HEK293 (cell line): Measurements from ENCODE around the gene DAND5.
A peak's percentile ranks its signal among the peaks of the same experiment; 100 is the strongest.

Source experiments
- CTCF ChIA-PET: fragments of 350-600 bp; formaldehyde crosslinking; extraction: SDS; loops from one replicate; lab custom pipeline; 2021; ENCODE audit warnings: antibody characterized with exemption; lab: Yijun Ruan, JAX
- POLR2A ChIA-PET: fragments of 300-600 bp; formaldehyde crosslinking; extraction: SDS; loops from one replicate; lab custom pipeline; 2020; ENCODE audit warnings: antibody characterized with exemption, inconsistent platforms; lab: Yijun Ruan, JAX
- H3K27ac ChIP-seq: fragments of 200-500 bp; sonication (Bioruptor generic); 2 replicates; pipeline ENCODE4 v1.5.1; 2014; ENCODE audit warnings: low read depth, low read length, control low read depth, inconsistent platforms; ENCODE audit errors: extremely low read depth
- H3K36me3 ChIP-seq, 2 experiments: fragments of 200-500 bp in 1 of 2; sonication (Bioruptor generic) in 1 of 2; 1 replicate in 1 of 2; 2 replicates in 1 of 2; pipeline ENCODE4 v1.5.1; 2014 to 2017; ENCODE audit warnings: inconsistent platforms in 2 of 2, low read length in 2 of 2; ENCODE audit not compliant: control insufficient read depth in 2 of 2, insufficient read depth in 1 of 2
- H3K4me1 ChIP-seq: fragments of 200-500 bp; sonication (Bioruptor generic); 2 replicates; pipeline ENCODE4 v1.5.1; 2014; ENCODE audit warnings: mild to moderate bottlenecking, low read length, inconsistent platforms; ENCODE audit not compliant: control insufficient read depth, insufficient read depth
- H3K4me3 ChIP-seq: 2 replicates; pipeline ENCODE4 v1.5.1; 2011; ENCODE audit warnings: low read depth, mild to moderate bottlenecking, control low read depth, low read length, moderate library complexity
- H3K9me3 ChIP-seq: fragments of 200-500 bp; sonication (Bioruptor generic); 2 replicates; pipeline ENCODE4 v1.5.1; 2014; ENCODE audit warnings: low read depth, low read length, inconsistent platforms; ENCODE audit not compliant: control insufficient read depth, insufficient read depth
- GLIS1 ChIP-seq: fragments of 450-650 bp; formaldehyde crosslinking; IDR thresholded peaks from 2 replicates; pipeline ENCODE4 v1.5.1; 2016; ENCODE audit warnings: missing biosample characterization, missing genetic modification characterization
- KLF9 ChIP-seq: fragments of 450-650 bp; formaldehyde crosslinking; IDR thresholded peaks from 2 replicates; pipeline ENCODE4 v1.5.1; 2016; ENCODE audit warnings: missing biosample characterization, missing genetic modification characterization, low read depth
- ZFP41 ChIP-seq: fragments of 450-650 bp; formaldehyde crosslinking; IDR thresholded peaks from 2 replicates; pipeline ENCODE4 v1.5.1; 2016; ENCODE audit warnings: missing biosample characterization, missing genetic modification characterization, borderline replicate concordance
- ZIC2 ChIP-seq: fragments of 450-650 bp; formaldehyde crosslinking; IDR thresholded peaks from 2 replicates; pipeline ENCODE4 v1.5.1; 2016; ENCODE audit warnings: missing biosample characterization, missing genetic modification characterization
- ZNF302 ChIP-seq: fragments of 450-650 bp; formaldehyde crosslinking; IDR thresholded peaks from 2 replicates; pipeline ENCODE4 v1.5.1; 2016; ENCODE audit warnings: missing biosample characterization, missing genetic modification characterization, low read depth
- ZNF350 ChIP-seq: fragments of 450-650 bp; formaldehyde crosslinking; IDR thresholded peaks from 2 replicates; pipeline ENCODE4 v1.5.0; 2017; ENCODE audit warnings: missing biosample characterization, mild to moderate bottlenecking, missing genetic modification characterization
- ZNF366 ChIP-seq: fragments of 450-650 bp; formaldehyde crosslinking; conservative IDR thresholded peaks from 2 replicates; pipeline ENCODE4 v1.5.1; 2016; ENCODE audit warnings: missing biosample characterization, missing genetic modification characterization
- ZNF514 ChIP-seq: fragments of 450-650 bp; formaldehyde crosslinking; IDR thresholded peaks from 2 replicates; pipeline ENCODE4 v1.5.1; 2016; ENCODE audit warnings: missing biosample characterization, missing genetic modification characterization
- ZNF660 ChIP-seq: fragments of 450-650 bp; IDR thresholded peaks from 2 replicates; pipeline ENCODE4 v1.5.1; 2018; ENCODE audit warnings: missing biosample characterization, mild to moderate bottlenecking, missing genetic modification characterization
- ZNF768 ChIP-seq: fragments of 450-650 bp; formaldehyde crosslinking; IDR thresholded peaks from 2 replicates; pipeline ENCODE4 v1.5.1; 2018; ENCODE audit warnings: missing biosample characterization, mild to moderate bottlenecking, missing genetic modification characterization
- TF ChIP-seq, protein P1 (sequence below): fragments of 450-650 bp; formaldehyde crosslinking; IDR thresholded peaks from 2 replicates; pipeline ENCODE4 v1.5.1; 2016; ENCODE audit warnings: missing biosample characterization, missing genetic modification characterization
- TF ChIP-seq, protein P2 (sequence below): fragments of 450-650 bp; formaldehyde crosslinking; IDR thresholded peaks from 2 replicates; pipeline ENCODE4 v1.5.1; 2017; ENCODE audit warnings: missing biosample characterization, missing genetic modification characterization
- TF ChIP-seq, protein P3 (sequence below): fragments of 450-650 bp; formaldehyde crosslinking; IDR thresholded peaks from 2 replicates; pipeline ENCODE4 v1.5.1; 2016; ENCODE audit warnings: missing biosample characterization, missing genetic modification characterization

The DAND5 gene

DNA sequence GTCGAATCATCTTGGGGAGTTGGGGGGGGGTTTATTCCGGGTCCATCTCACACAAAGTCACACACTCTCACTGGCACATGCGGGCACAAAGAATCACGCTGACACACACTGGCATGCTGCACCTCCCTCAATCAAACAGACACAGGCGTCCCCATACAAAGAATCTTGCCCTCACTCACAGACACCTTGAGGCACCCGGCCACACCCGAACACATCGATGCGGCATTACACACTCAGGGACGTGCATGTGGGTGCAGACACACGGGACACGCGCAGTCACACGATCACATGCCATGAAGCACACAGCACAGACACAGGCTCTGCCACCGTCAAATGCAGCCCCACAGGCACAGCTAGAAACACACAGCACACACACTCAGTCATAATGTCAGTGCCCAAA, 33.7 kb downstream of the DAND5 start (continued):
- TF ChIP-seq ZNF302 (tag by site-specific recombination) (no peak), ZNF366 (tag by site-specific recombination) (no peak)

DNA sequence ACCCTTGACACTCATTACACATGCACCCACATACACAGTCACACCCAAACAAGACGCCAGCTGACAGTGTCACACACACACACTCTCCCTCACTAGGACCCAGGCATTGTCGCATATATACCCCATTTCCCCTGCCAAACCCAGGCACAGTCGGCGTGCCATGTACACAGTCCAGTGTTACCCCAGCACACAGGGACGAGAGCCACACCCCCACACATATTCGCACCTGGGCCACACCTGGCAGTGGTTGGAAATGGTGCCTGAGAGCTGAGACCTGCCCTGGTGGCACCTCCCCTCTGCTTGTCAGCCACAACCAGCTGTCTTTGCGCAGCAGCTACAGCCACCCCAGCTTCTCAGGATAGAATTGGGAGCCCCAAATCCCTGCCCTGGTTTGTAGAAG, 34.9 kb downstream of the DAND5 start:
- Histone ChIP-seq H3K27ac (no peak overlapping the region), H3K36me3 (no peaks in the 10 kb centered on the region), H3K4me1 (no peaks in the 10 kb centered on the region), H3K9me3 (no peaks in the 10 kb centered on the region), H3K4me3 (no peak overlapping the region)
- POLR2A ChIA-PET: interaction anchor here (0.8 to 1.4 kb wide), 3 partner anchors 14 to 54 kb away, joined by 3 to 4 read pairs (median 3); no protein-coding TSS in a partner anchor
- TF ChIP-seq ZNF660: no peak
- TF ChIP-seq, protein P1, sequence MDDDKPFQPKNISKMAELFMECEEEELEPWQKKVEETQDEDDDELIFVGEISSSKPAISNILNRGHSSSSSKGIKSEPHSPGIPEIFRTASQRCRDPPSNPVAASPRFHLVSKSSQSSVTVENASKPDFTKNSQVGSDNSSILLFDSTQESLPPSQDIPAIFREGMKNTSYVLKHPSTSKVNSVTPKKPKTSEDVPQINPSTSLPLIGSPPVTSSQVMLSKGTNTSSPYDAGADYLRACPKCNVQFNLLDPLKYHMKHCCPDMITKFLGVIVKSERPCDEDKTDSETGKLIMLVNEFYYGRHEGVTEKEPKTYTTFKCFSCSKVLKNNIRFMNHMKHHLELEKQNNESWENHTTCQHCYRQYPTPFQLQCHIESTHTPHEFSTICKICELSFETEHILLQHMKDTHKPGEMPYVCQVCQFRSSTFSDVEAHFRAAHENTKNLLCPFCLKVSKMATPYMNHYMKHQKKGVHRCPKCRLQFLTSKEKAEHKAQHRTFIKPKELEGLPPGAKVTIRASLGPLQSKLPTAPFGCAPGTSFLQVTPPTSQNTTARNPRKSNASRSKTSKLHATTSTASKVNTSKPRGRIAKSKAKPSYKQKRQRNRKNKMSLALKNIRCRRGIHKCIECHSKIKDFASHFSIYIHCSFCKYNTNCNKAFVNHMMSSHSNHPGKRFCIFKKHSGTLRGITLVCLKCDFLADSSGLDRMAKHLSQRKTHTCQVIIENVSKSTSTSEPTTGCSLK (tag by site-specific recombination): no peak
- no peak for TF ChIP-seq ZFP41 (tag by site-specific recombination)
- CTCF ChIA-PET: interaction anchor here (0.7 to 8.5 kb wide), 6 partner anchors 20 to 90 kb away, joined by 3 to 56 read pairs (median 7); no protein-coding TSS in a partner anchor

DNA sequence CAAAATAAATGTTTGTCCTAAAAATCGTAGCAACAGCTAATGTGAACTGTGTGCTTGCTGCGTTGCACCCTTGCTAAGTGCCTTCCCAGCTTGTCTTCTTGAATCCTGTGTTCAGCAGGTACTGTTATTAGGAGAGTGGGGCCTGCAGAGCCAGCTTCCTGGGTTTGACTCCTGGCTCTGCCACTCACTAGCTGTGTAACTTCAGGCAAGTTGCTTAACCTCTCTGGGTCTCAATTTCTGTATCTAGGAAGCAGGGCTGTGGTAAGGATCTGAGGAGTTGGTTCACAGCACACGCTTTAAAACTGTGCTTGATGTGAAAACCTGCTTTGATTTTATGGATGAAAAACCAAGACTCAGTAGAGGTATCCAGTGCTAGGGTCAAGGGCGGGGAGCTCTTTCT, 35.9 kb downstream of the DAND5 start:
- H3K27ac ChIP-seq: no peak overlapping the region
- TF ChIP-seq ZNF768 (tag by site-specific recombination) (0 out of 2 replicates have a peak, but pooled peaks have one; percentile 54), ZNF514 (no peak), ZNF350 (tag by site-specific recombination) (no peak), GLIS1 (tag by site-specific recombination) (no peak), KLF9 (tag by site-specific recombination) (no peak)
- H3K36me3 ChIP-seq: no peaks in the 10 kb centered on the region
- no peaks in the 10 kb centered on the region for H3K9me3 ChIP-seq
- CTCF ChIA-PET: interaction anchor here (0.6 to 8.5 kb wide), 8 partner anchors 19 to 394 kb away, joined by 3 to 56 read pairs (median 4); partner anchors contain the start of genes ZNF490 and ZNF791
- no peak overlapping the region for H3K4me3 ChIP-seq
- POLR2A ChIA-PET: interaction anchor here (0.5 to 1.4 kb wide), 4 partner anchors 23 to 217 kb away, joined by 3 to 4 read pairs (median 3); no protein-coding TSS in a partner anchor
- H3K4me1 ChIP-seq: no peaks in the 10 kb centered on the region

DNA sequence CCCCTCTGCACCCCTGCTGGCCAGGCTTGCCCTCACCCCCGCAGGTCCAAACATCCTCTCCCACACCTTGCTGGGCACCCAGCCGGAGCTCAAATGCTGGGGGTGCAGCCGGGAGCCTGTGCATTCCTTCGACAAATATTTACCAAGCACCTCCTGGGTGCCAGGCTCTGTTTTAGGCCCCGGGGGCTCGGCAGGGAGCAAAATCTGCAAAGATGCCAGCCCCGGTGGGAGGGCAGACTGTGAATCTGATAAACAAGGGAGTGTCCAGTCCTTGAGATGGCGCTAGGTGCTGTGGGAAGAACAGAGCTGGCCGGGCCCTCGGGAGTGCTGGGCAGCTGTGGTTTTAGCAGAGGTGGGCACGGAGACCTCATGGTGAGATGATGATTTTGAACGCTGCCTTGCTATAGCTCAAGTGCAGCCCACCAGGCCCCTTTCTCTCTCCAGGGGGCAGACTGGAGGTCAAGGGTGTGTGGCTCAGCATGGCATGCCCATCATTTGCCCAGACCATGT, 36.5 kb downstream of the DAND5 start:
- Histone ChIP-seq H3K4me1 (no peaks in the 10 kb centered on the region), H3K27ac (no peak overlapping the region), H3K9me3 (no peaks in the 10 kb centered on the region), H3K4me3 (no peak overlapping the region), H3K36me3 (no peaks in the 10 kb centered on the region)
- CTCF ChIA-PET: interaction anchor here (0.6 to 8.5 kb wide), 11 partner anchors 19 to 262 kb away, joined by 3 to 56 read pairs (median 4); no protein-coding TSS in a partner anchor
- TF ChIP-seq ZIC2 (tag by site-specific recombination): peak; percentile 81
- no peak for TF ChIP-seq GLIS1 (tag by site-specific recombination)
- POLR2A ChIA-PET: interaction anchor here (1.4 kb wide), 2 partner anchors 22 to 56 kb away, joined by 3 to 4 read pairs; no protein-coding TSS in a partner anchor

DNA sequence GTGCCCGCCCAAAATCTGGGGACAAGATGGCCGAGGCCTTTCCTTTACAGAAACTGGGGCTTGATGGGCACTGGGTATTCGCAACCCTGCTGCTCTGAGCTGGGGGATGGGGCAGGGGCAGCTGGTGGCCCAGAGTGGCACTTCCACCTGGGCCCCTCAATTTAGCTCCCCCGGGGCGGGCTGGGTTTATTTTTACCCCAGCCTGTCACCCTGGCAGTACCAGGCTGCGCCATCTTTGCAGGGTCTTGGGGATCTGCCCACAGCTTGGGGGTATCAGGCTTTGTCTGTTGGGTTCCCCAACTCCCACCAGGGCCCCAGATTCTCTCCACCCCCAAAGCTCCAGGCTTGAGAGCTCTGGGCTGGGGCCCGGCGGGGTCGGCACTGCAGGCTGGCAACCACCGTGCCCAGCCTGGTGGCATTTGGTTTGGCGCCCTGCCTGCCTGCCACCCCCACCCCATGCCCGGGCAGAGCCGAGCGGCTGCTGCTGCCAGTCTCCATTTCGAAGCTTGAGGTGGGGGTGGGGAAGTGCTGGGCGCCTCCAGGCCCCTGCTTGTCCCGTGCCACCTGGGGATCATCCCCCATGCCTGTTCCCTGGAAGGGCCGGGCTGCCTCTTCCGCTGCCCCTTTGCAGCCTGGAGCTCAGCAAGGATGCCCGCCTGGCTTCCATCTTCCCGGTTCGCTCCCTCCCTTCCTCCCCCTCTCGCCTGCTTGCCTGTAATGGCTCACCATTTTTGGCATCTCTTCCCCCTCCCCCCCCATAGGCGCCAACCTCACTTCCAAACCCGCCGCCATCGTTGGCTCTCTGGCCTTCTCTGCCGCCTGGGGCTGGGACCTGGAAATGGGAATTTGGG, 37.3 kb downstream of the DAND5 start:
- CTCF ChIA-PET: interaction anchor here (0.6 to 8.5 kb wide), 12 partner anchors 18 to 1868 kb away, joined by 3 to 56 read pairs (median 4); no protein-coding TSS in a partner anchor
- Histone ChIP-seq H3K9me3 (no peaks in the 10 kb centered on the region), H3K27ac (no peak overlapping the region), H3K4me3 (no peak overlapping the region), H3K4me1 (no peaks in the 10 kb centered on the region), H3K36me3 (no peaks in the 10 kb centered on the region)
- POLR2A ChIA-PET: no interaction called here
- TF ChIP-seq, protein P2, sequence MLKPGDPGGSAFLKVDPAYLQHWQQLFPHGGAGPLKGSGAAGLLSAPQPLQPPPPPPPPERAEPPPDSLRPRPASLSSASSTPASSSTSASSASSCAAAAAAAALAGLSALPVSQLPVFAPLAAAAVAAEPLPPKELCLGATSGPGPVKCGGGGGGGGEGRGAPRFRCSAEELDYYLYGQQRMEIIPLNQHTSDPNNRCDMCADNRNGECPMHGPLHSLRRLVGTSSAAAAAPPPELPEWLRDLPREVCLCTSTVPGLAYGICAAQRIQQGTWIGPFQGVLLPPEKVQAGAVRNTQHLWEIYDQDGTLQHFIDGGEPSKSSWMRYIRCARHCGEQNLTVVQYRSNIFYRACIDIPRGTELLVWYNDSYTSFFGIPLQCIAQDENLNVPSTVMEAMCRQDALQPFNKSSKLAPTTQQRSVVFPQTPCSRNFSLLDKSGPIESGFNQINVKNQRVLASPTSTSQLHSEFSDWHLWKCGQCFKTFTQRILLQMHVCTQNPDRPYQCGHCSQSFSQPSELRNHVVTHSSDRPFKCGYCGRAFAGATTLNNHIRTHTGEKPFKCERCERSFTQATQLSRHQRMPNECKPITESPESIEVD (tag by site-specific recombination): no peak
- TF ChIP-seq, protein P3, sequence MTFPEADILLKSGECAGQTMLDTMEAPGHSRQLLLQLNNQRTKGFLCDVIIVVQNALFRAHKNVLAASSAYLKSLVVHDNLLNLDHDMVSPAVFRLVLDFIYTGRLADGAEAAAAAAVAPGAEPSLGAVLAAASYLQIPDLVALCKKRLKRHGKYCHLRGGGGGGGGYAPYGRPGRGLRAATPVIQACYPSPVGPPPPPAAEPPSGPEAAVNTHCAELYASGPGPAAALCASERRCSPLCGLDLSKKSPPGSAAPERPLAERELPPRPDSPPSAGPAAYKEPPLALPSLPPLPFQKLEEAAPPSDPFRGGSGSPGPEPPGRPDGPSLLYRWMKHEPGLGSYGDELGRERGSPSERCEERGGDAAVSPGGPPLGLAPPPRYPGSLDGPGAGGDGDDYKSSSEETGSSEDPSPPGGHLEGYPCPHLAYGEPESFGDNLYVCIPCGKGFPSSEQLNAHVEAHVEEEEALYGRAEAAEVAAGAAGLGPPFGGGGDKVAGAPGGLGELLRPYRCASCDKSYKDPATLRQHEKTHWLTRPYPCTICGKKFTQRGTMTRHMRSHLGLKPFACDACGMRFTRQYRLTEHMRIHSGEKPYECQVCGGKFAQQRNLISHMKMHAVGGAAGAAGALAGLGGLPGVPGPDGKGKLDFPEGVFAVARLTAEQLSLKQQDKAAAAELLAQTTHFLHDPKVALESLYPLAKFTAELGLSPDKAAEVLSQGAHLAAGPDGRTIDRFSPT (tag by site-specific recombination): peak; percentile 38; the same call in 1 of the 2 replicates
